Right atrium auricular region (tissue), 2 donors: ENCODE measurements around the gene ZNF436. TPM values are rescaled to one million over a fixed set of nuclear protein-coding genes. Genes with fewer than 3 reads are reported as not detected.
A peak's percentile ranks its signal among the peaks of the same experiment; 100 is the strongest.

ENCODE experiments used
- DNase-seq: peaks from one replicate; pipeline ENCODE4 v3.0.0-alpha.2; 2019; ENCODE audit warnings: low spot score
- H3K27ac ChIP-seq, 2 donors: fragments of 200-600 bp; sonication (generic); 1 replicate in 1 of 2; 2 replicates in 1 of 2; pipeline ENCODE4 v1.5.1; 2016 to 2019
- H3K27me3 ChIP-seq, 2 donors: fragments of 200-600 bp; sonication (generic); one replicate each; pipeline versions ENCODE4 v1.5.1 to v1.6.0; 2017 to 2019
- H3K36me3 ChIP-seq: fragments of 200-600 bp; sonication (generic); one replicate; pipeline ENCODE4 v1.5.1; 2016
- H3K4me1 ChIP-seq, 2 donors: fragments of 200-600 bp; sonication (generic); one replicate each; pipeline versions ENCODE4 v1.5.1 to v1.6.0; 2017 to 2019
- H3K4me3 ChIP-seq, 2 donors: fragments of 200-600 bp; sonication (generic); 1 replicate in 1 of 2; 2 replicates in 1 of 2; pipeline ENCODE4 v1.5.1; 2017 to 2019; ENCODE audit warnings: mild to moderate bottlenecking in 1 of 2, moderate library complexity in 1 of 2
- H3K9me3 ChIP-seq, 2 donors: fragments of 200-600 bp; sonication (generic); one replicate each; pipeline ENCODE4 v1.5.1; 2019
- total RNA-seq, 2 donors: library from RNA; depleted of rRNA; stranded (reverse); fragments of >200 nt; gene quantifications; one replicate each; pipeline ENCODE4 v1.1.0, GENCODE V29; 2016
- TF ChIP-seq, protein P1 (sequence below), 2 donors: fragments of 200-600 bp; sonication (generic); IDR thresholded peaks; one replicate each; pipeline ENCODE4 v1.5.1; 2019; ENCODE audit warnings: antibody characterized with exemption in 2 of 2

ZNF436 gene
- total RNA-seq, 2 donors from 2014 or later, result 7.9 to 10.0 TPM

DNA sequence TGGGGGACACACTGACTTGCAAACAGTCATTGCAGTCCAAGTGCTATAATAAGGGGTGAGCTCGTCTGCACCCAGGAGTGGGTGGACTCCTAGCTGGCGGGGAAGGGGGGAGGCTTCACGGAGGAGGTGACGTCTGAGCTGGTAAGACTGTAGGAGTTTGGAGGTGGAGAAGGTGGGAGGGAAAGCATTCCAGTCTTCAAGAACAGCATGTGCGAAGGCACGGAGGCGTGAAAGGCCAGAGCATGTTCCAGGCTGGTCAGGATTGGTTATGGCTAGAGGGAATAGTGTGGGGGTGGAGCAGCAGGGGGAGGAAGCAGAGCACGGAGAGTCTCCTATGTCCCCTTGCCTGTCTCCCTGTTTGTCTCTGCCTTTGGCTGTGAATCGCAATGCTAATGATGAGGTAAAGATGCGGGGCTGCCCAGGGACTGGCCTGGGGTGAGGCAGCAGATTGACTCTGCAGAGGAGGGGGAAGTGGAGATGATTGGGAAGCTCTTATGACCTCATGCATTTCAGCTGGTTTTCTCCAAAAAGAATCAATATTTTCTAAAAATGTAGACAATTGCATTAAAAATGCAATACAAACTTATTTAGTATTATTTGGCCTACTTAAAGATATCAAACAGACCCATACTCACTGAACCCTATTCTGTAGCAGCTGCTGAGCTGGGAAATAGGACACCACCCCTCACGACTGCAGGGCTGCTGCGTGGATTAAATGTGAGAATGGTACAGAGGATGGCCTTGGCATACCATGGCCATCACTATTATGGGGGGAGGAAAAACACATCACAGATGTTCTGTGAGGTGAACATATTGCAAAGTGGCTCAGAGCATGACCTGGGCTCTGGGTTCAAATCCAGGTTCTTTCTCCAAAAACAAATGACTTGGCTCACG lies 2.6 kb upstream of the ZNF436 start:
- H3K4me3 ChIP-seq, result no peak overlapping the region

DNA sequence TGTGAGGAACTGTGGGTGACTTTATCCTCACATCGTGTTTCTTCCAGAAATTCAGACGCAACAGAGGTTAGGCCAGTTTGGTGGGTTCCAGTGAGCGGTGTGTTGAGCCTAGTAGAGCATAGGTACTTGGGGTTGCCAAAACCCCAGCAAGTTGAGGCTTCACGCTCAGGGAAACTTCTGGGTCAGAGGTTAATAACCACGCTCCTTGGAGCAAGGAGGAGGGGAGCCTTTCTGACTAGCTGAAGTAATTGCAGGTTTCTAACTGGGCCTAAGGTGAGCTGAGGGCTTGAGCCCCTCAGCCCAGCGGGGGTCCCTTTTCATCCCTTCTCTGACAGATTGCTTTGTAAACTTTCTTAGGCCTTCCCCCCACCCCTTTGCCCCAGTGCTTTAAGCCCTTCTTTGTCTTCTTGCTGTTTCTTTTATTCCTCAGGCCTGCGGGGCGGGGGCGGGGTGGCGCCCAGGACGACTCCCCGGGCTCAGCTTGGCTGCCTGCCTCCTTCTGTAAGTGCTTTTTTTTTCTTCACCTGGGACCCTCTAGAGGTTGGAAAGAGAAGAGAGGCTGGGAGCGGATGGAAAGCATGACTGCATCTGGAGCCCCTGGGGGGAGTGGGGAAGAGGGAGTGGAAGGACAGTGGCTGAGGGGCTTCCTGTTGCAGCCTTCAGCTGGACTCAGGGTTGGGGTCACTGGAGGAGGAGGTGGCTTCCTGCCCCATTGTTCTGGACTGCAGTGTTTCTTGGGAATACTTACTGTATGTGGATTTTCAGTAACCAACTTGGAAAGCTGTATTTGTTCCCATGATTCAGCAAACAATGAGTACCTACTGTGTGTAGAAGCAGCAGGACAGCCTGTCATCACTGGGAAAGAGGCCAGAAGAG lies 1.3 kb upstream of the ZNF436 start:
- H3K27ac ChIP-seq, result peak overlapping the region; percentile 99

More for the DNA sequence above, 2.6 kb upstream of the ZNF436 start:
- H3K9me3 ChIP-seq, result no peaks in the 10 kb centered on the region
- no peaks in the 10 kb centered on the region for H3K36me3 ChIP-seq
- peaks cover 0 to 35% of the 10 kb centered on the region in 2 donors for H3K4me1 ChIP-seq
- peak overlapping the region in 1 of 2 donors; percentile 1 for H3K27ac ChIP-seq
- DNase-seq, result no peak
- no peaks in the 10 kb centered on the region for H3K27me3 ChIP-seq
- TF ChIP-seq, protein P1, sequence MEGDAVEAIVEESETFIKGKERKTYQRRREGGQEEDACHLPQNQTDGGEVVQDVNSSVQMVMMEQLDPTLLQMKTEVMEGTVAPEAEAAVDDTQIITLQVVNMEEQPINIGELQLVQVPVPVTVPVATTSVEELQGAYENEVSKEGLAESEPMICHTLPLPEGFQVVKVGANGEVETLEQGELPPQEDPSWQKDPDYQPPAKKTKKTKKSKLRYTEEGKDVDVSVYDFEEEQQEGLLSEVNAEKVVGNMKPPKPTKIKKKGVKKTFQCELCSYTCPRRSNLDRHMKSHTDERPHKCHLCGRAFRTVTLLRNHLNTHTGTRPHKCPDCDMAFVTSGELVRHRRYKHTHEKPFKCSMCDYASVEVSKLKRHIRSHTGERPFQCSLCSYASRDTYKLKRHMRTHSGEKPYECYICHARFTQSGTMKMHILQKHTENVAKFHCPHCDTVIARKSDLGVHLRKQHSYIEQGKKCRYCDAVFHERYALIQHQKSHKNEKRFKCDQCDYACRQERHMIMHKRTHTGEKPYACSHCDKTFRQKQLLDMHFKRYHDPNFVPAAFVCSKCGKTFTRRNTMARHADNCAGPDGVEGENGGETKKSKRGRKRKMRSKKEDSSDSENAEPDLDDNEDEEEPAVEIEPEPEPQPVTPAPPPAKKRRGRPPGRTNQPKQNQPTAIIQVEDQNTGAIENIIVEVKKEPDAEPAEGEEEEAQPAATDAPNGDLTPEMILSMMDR (IDR thresholded peaks at IDR 0.05), result no peak

DNA sequence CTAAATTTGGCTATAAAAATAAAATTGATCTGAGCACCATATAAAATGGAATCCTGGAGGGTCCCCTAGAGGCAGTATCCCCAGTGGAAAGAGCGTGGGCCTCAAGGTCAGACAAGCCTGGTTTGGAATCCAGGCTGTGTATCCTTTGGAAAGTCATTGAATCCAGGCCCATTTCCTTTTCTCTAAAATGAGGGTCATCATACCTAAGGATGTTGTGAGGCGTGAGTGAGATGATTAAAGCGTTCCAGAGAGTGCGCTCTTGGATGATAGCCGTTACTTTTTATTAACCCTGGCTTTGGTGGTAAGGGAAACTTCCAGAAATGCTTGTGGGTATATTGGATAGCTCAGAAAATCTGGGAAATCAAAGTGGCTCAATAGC lies 683 bp upstream of the ZNF436 start:
- peaks cover 16% of the 10 kb centered on the region for H3K36me3 ChIP-seq
- H3K4me3 ChIP-seq, result peak overlapping the region in 1 of 2 donors; percentile 90
- no peaks in the 10 kb centered on the region for H3K27me3 ChIP-seq
- peaks cover 0 to 38% of the 10 kb centered on the region in 2 donors for H3K4me1 ChIP-seq
- TF ChIP-seq, protein P1 (IDR thresholded peaks at IDR 0.05), result no peak
- H3K27ac ChIP-seq, result peak overlapping the region; percentile 99
- peaks cover 0 to 3% of the 10 kb centered on the region in 2 donors for H3K9me3 ChIP-seq
- no peak for DNase-seq

More for the DNA sequence above, 1.3 kb upstream of the ZNF436 start:
- Histone ChIP-seq H3K36me3 (peaks cover 10% of the 10 kb centered on the region), H3K4me3 (peak overlapping the region in 1 of 2 donors; percentile 14), H3K9me3 (no peaks in the 10 kb centered on the region), H3K27me3 (no peaks in the 10 kb centered on the region), H3K4me1 (peaks cover 0 to 38% of the 10 kb centered on the region in 2 donors)
- TF ChIP-seq, protein P1 (IDR thresholded peaks at IDR 0.05), result no peak
- no peak for DNase-seq

DNA sequence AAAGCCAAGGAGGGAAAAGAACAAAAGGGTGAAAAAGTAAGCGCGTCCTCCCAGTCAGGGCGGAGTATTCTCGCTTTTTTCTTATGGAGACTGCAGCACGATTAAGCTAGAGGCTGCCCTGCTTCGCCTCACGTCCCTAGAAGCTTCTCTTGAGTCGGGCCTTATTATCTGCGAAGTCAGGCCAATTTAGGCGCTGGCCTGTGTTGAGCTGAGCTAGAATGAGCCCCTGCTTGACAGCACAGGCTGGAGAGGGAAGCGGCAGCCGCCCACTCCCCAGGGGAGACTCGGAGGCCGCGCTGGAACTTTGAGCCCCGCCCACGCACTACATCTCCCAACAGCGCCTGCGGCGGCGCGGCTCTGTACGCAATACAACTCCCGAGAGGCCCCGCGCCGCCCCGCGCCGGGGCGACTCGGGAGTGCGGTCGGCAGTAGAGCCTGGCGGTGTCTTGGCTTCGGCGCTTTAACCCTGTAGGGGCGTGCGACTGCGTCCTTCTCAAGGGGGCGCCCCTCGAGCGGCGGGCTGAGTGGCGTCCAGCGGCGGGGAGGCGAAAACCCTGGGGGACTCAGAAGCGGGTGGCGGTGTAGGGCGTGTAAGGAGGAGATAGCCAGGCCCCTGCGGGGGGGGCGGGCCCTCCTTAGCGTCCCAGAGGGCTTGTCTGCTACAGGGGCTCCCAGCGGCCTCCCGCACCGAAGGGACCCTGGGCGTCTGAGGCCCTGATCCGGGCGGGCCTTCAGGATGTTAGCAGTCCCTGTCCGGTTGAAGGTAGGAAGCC lies 888 bp downstream of the ZNF436 start:
- peak; percentile 93 for DNase-seq
- Histone ChIP-seq H3K36me3 (peaks cover 32% of the 10 kb centered on the region), H3K27ac (peak overlapping the region; percentile 99), H3K4me3 (peak overlapping the region; percentile 86 to 90), H3K9me3 (peaks cover 9 to 19% of the 10 kb centered on the region in 2 donors), H3K4me1 (peaks cover 0 to 38% of the 10 kb centered on the region in 2 donors), H3K27me3 (no peaks in the 10 kb centered on the region)
- TF ChIP-seq, protein P1 (IDR thresholded peaks at IDR 0.05), result peak in 1 of 2 donors; percentile 24
